Heart left ventricle (tissue), 16 donors: ENCODE data around the gene EVI5L. TPM values are rescaled to one million over a fixed set of nuclear protein-coding genes. Genes with fewer than 3 reads are reported as not detected.

ENCODE experiments used
- ATAC-seq, 4 donors: fragments of 200-7000 bp; cut with Tn5 transposase; one replicate each; pipeline ENCODE4 v1.9.1; 2020 to 2022; ENCODE audit warnings: moderate library complexity in 4 of 4, mild to moderate bottlenecking in 3 of 4, moderate number of reproducible peaks in 1 of 4
- DNase-seq, 5 donors: peaks; one replicate each; pipeline ENCODE4 v3.0.0-alpha.2; 2020
- H3K27ac ChIP-seq, 12 donors: fragments of 200-600 bp; sonication (generic) in 4 of 12; one replicate each; pipeline versions ENCODE4 v1.5.0 to v1.8.0; 2016 to 2022; ENCODE audit warnings: mild to moderate bottlenecking in 2 of 12
- H3K27me3 ChIP-seq, 9 donors: fragments of 200-600 bp; sonication (generic) in 2 of 9; one replicate each; pipeline versions ENCODE4 v1.5.1 to v1.8.0; 2016 to 2022; ENCODE audit warnings: mild to moderate bottlenecking in 3 of 9
- H3K36me3 ChIP-seq, 9 donors: fragments of 200-600 bp; sonication (generic) in 2 of 9; one replicate each; pipeline versions ENCODE4 v1.5.0 to v1.8.0; 2018 to 2022; ENCODE audit warnings: mild to moderate bottlenecking in 2 of 9
- H3K4me1 ChIP-seq, 12 donors: fragments of 200-600 bp; sonication (generic) in 4 of 12; one replicate each; pipeline versions ENCODE4 v1.5.0 to v1.8.0; 2016 to 2022; ENCODE audit warnings: mild to moderate bottlenecking in 3 of 12
- H3K4me3 ChIP-seq, 12 donors: fragments of 200-600 bp; sonication (generic) in 4 of 12; one replicate each; pipeline versions ENCODE4 v1.5.0 to v1.8.0; 2017 to 2022; ENCODE audit warnings: mild to moderate bottlenecking in 9 of 12, moderate library complexity in 4 of 12
- H3K9me3 ChIP-seq, 12 donors: fragments of 200-600 bp; sonication (generic) in 4 of 12; one replicate each; pipeline versions ENCODE4 v1.5.0 to v1.8.0; 2016 to 2022; ENCODE audit warnings: mild to moderate bottlenecking in 1 of 12
- POLR2A ChIP-seq, 2 donors: fragments of 450-650 bp; IDR thresholded peaks; one replicate each; pipeline ENCODE4 v1.6.1; 2017; ENCODE audit warnings: antibody characterized with exemption in 2 of 2, mild to moderate bottlenecking in 2 of 2, moderate library complexity in 2 of 2
- WGBS, 4 donors: extraction: QIAGEN DNeasy Blood & Tissue Kit in 2 of 4; methylation state at CpG; one replicate each; pipeline versions ENCODE4 v1.1.5 to v1.1.7; 2013 to 2018; 5-methylcytosine and 5-hydroxymethylcytosine counted together
- intact Hi-C, 10 donors: fragments of 100-400 bp; cut with DNase I; formaldehyde crosslinking; loops; one replicate each; pipeline versions ENCODE4 v1.11.1 to v1.14.2; 2022
- polyA plus RNA-seq, 2 donors: library from polyadenylated mRNA; stranded (reverse); fragments of 200-250 nt; gene quantifications; one replicate each; pipeline ENCODE4 v1.2.3, GENCODE V29; 2013
- total RNA-seq, 9 donors: library from RNA; depleted of rRNA in 2 of 9; stranded (reverse); fragments of >200 nt in 2 of 9; fragmentation: NEBNext Ultra II Directional in 3 of 9; extraction: Animal tissue kit (Norgen Biotek cat#: 25700) in 3 of 9; gene quantifications; one replicate each; pipeline versions ENCODE4 v1.1.0 to v1.2.4, GENCODE V29; 2016 to 2023
- TF ChIP-seq, protein P1 (sequence below), 12 donors: fragments of 200-600 bp; sonication (generic) in 4 of 12; IDR thresholded peaks; one replicate each; pipeline versions ENCODE4 v1.5.0 to v1.8.0; 2018 to 2022; ENCODE audit warnings: antibody characterized with exemption in 12 of 12, mild to moderate bottlenecking in 5 of 12
- donor health status: ischemic (EF 13 %, LVEDD 7.1; RV severe dilation, severe dysfunction).
- donor health status: healthy with polysubstance abuse.
- donor health status: DM: no; HTN: yes; CAD: no.
- donor health status: DM: no; HTN: no; CAD: no.
- donor health status: ischemic (EF 25% LVEDD 6.9; RV normal size, moderate dysfunction).
- donor health status: ischemic (EF 25% LVEDD 5.7; RV mildly dilated, moderate dysfunction).
- donor health status: healthy.
- donor health status: DM: yes; HTN: yes; CAD: no.
- donor health status: ischemic (EF 35%, LVEDD 5.7; RV mildly dilated, moderate dysfunction).
- donor health status: nonischemic (EF 11% LVEDD 7.7; RV severe dilation, severe dysfunction).
- donor health status: DM: yes; HTN: yes; CAD: no.
- donor health status: PGD.
- donor health status: ischemic (EF 29% LVEDD 5.4; RV normal size, mild dysfunction).
- donor health status: nonischemic (EF 23%, LVEDD 6.1; RV moderate dilation, normal function).

Gene EVI5L
- total and polyA plus RNA-seq, 11 donors: 18.2 to 41.9 (median 22.1) TPM

DNA sequence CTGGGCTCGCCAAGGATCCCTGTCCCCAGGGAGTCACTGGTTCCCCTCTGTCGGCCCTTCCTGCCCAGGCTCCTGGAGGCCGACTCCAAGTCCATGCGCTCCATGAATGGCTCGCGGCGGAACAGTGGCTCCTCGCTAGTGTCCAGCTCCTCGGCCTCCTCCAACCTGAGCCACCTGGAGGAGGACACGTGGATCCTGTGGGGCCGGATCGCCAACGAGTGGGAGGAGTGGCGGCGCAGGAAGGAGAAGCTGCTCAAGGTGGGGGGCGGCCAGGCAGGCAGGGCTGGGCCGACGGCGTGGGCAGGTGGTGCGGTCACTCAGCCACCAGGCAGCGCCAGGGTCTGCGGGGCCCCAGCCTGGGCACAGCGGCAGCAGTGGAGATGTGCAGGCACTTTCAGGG lies 17.6 kb downstream of the EVI5L start:
- Histone ChIP-seq H3K36me3 (peaks cover 0 to 13% (median 0%) of the 10 kb centered on the region in 9 donors), H3K27ac (no peak overlapping the region), H3K27me3 (no peaks in the 10 kb centered on the region), H3K4me3 (no peak overlapping the region), H3K4me1 (peaks cover 0 to 13% (median 0%) of the 10 kb centered on the region in 12 donors), H3K9me3 (no peaks in the 10 kb centered on the region)
- intact Hi-C loops: no loop called here
- WGBS, 4 donors: 85 to 93% (median 92%) methylated on average over 10 to 23 of the region's 23 CpGs
- no peak for TF ChIP-seq POLR2A (IDR thresholded peaks at IDR 0.05)
- TF ChIP-seq, protein P1, sequence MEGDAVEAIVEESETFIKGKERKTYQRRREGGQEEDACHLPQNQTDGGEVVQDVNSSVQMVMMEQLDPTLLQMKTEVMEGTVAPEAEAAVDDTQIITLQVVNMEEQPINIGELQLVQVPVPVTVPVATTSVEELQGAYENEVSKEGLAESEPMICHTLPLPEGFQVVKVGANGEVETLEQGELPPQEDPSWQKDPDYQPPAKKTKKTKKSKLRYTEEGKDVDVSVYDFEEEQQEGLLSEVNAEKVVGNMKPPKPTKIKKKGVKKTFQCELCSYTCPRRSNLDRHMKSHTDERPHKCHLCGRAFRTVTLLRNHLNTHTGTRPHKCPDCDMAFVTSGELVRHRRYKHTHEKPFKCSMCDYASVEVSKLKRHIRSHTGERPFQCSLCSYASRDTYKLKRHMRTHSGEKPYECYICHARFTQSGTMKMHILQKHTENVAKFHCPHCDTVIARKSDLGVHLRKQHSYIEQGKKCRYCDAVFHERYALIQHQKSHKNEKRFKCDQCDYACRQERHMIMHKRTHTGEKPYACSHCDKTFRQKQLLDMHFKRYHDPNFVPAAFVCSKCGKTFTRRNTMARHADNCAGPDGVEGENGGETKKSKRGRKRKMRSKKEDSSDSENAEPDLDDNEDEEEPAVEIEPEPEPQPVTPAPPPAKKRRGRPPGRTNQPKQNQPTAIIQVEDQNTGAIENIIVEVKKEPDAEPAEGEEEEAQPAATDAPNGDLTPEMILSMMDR (IDR thresholded peaks at IDR 0.05): no peak
- DNase-seq: peak in 1 of 5 donors; percentile 14
- ATAC-seq: no peak

DNA sequence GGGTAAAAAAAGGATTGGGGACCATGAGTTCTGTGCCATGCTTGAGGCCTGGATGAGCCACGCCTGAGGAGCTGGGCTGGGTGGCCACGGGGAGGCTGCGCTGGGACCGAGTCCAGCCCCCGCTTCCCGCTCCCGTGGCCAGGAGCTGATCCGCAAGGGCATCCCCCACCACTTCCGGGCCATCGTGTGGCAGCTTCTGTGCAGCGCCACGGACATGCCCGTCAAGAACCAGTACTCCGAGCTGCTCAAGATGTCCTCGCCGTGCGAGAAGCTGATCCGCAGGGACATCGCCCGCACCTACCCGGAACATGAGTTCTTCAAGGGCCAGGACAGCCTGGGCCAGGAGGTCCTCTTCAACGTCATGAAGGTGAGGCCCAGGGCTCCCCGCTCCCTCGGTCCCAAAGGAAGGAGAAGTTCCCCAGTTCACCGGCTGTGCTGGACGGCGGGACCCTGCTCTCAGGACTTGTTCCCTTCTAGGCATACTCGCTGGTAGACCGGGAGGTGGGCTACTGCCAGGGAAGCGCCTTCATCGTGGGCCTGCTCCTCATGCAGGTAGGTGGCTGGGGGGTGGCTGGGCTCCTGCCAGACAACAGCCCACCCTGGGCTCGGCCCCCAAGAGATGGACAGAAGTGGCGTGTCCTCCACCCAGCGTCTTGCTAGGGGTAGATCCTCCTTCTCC lies 18.9 kb downstream of the EVI5L start:
- 90 to 96% (median 91%) methylated on average over 5 to 34 of the region's 34 CpGs for WGBS, 4 donors
- Histone ChIP-seq H3K27me3 (no peaks in the 10 kb centered on the region), H3K9me3 (no peaks in the 10 kb centered on the region), H3K4me3 (no peak overlapping the region), H3K36me3 (peaks cover 0 to 13% (median 0%) of the 10 kb centered on the region in 9 donors), H3K27ac (no peak overlapping the region), H3K4me1 (peaks cover 0 to 21% (median 4%) of the 10 kb centered on the region in 12 donors)
- TF ChIP-seq POLR2A (IDR thresholded peaks at IDR 0.05): no peak
- TF ChIP-seq, protein P1 (IDR thresholded peaks at IDR 0.05): no peak
- peak in 1 of 5 donors; percentile 15 for DNase-seq
- intact Hi-C loops: no loop called here
- ATAC-seq: no peak

DNA sequence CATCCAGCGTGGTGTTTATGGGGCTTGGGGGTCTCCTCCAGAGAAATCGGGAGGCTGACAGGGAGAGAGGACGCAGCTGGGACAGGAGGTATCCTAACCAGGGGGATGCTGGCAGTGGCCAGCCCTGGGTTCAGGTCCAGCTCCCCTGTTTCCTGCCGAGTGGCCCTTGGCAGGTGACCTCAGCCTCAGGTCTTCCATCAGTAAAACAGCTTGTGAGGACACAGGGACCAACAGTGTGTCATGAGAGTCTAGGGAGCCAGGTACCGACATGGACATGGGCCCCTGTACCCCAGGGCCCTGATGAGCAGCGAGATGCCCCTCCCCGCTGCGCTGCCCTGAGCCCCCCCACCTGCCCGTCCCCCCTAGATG lies 19.6 kb downstream of the EVI5L start:
- WGBS, 4 donors: 86 to 97% (median 92%) methylated on average over 4 to 9 of the region's 9 CpGs
- ATAC-seq: no peak
- H3K9me3 ChIP-seq: no peaks in the 10 kb centered on the region
- H3K4me3 ChIP-seq: no peak overlapping the region
- DNase-seq: no peak
- no peak overlapping the region for H3K27ac ChIP-seq
- intact Hi-C loops: no loop called here
- peaks cover 0 to 21% (median 4%) of the 10 kb centered on the region in 12 donors for H3K4me1 ChIP-seq
- peaks cover 0 to 13% (median 0%) of the 10 kb centered on the region in 9 donors for H3K36me3 ChIP-seq
- no peaks in the 10 kb centered on the region for H3K27me3 ChIP-seq
- TF ChIP-seq, protein P1 (IDR thresholded peaks at IDR 0.05): no peak
- no peak for TF ChIP-seq POLR2A (IDR thresholded peaks at IDR 0.05)

DNA sequence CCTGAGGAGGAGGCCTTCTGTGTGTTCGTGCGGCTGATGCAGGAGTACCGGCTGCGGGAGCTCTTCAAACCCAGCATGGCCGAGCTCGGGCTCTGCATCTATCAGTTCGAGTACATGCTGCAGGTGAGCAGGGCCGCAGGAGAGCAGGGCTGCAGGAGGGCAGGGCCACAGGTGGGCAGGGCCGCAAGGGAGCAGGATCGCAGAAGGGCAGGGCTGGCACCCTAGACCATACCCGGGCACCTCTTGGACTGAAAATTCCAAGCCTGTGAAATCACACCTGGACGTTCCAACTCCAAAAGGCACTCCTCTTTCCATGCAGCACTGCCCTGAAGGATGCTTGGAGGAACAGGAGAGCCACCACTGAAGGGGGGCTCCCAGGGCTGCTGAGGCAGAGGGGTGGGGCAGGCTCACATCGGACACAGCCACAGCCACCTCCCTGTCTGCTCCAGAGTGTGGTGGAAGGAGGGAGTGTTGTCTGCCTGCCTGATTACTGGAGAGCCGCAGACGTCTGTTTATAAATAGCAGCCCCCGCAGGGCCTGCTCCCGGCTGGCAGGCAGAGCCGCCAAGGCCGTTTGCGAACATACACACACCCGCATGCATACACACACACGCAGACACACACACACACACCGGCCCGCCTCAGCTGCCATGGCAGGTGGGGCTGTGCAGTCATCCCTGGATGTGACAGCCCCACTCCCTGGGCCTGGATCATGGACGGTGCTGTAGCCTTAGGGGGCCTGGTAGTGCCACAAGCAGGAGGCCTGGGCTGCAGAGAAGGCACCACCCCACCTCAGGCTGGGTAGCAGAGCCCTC lies 20.2 kb downstream of the EVI5L start:
- Histone ChIP-seq H3K27ac (no peak overlapping the region), H3K4me3 (no peak overlapping the region), H3K9me3 (no peaks in the 10 kb centered on the region), H3K27me3 (no peaks in the 10 kb centered on the region), H3K4me1 (peaks cover 0 to 21% (median 4%) of the 10 kb centered on the region in 12 donors), H3K36me3 (peaks cover 0 to 13% (median 0%) of the 10 kb centered on the region in 9 donors)
- DNase-seq (peak in 2 of 5 donors; percentile 40 to 54), ATAC-seq (peak; percentile 37 to 74 (median 68))
- TF ChIP-seq, protein P1 (IDR thresholded peaks at IDR 0.05): no peak
- no peak for TF ChIP-seq POLR2A (IDR thresholded peaks at IDR 0.05)
- intact Hi-C loops: loop anchor here in 6 of 10 donors (5.0 to 10.0 kb wide), 5 partner anchors 52 to 405 kb away; partner anchors contain the start of genes SNAPC2 (in 3 of the 6), MAP2K7 (in 2 of the 6) and CTXN1 (in 1 of the 6)
- WGBS, 4 donors: 46 to 56% (median 52%) methylated on average over 22 to 25 of the region's 25 CpGs
